Activated CD4-positive, alpha-beta memory T cell treated with anti-CD3 and anti-CD28 coated beads, Interleukin-2, amount 10 ng/mL, durations not matched to agents 7 days and 5 days (primary cell): ENCODE results near the gene RNF157. TPM values are rescaled to one million over a fixed set of nuclear protein-coding genes. Genes with fewer than 3 reads are reported as not detected.
"Not testable (repeated sequence)": the region's sequence is repeated elsewhere in the genome, so short reads cannot be mapped to it uniquely, and the experiment has no call there.

Experiments used
- CTCF ChIA-PET: fragments of 350-600 bp; sonication (Branson Sonifier 250); formaldehyde crosslinking; loops from one replicate; lab custom pipeline; 2021; ENCODE audit warnings: antibody characterized with exemption, inconsistent platforms; lab: Charles Lee
- POLR2A ChIA-PET: fragments of 350-600 bp; sonication (Branson Sonifier 250); formaldehyde crosslinking; loops from one replicate; lab custom pipeline; 2021; ENCODE audit warnings: antibody characterized with exemption; lab: Charles Lee
- DNase-seq: peaks from one replicate; pipeline ENCODE4 v3.0.0-alpha.2; 2020
- H3K27ac Mint-ChIP-seq: one replicate; pipeline ENCODE4 v1.8.0; 2021; ENCODE audit warnings: mild to moderate bottlenecking, mixed read lengths
- H3K27me3 Mint-ChIP-seq: one replicate; pipeline ENCODE4 v1.8.0; 2021; ENCODE audit warnings: mixed read lengths
- H3K36me3 Mint-ChIP-seq: one replicate; pipeline ENCODE4 v1.8.0; 2021; ENCODE audit warnings: low read depth, mixed read lengths
- H3K4me1 Mint-ChIP-seq: one replicate; pipeline ENCODE4 v1.8.0; 2021; ENCODE audit warnings: mixed read lengths
- H3K4me3 Mint-ChIP-seq: one replicate; pipeline ENCODE4 v1.8.0; 2021; ENCODE audit warnings: mild to moderate bottlenecking, mixed read lengths
- H3K9me3 Mint-ChIP-seq: one replicate; pipeline ENCODE4 v1.8.0; 2021; ENCODE audit warnings: mixed read lengths
- total RNA-seq, 2 experiments: library from RNA; stranded (reverse); gene quantifications; one replicate each; pipeline ENCODE4 v1.2.3, GENCODE V29; 2021

Gene RNF157
- total RNA-seq, 2 experiments from 2014 or later, result 79.8 to 83.9 TPM

- Mint-ChIP-seq H3K4me1 (peaks cover 75% of the 10 kb centered on the region), H3K27ac (no peak overlapping the region), H3K4me3 (no peak overlapping the region), H3K36me3 (peaks cover 6% of the 10 kb centered on the region), H3K9me3 (peaks cover 2% of the 10 kb centered on the region), H3K27me3 (no peaks in the 10 kb centered on the region)
- ChIA-PET POLR2A (interaction anchor here (1.5 to 27.4 kb wide), 5 partner anchors 9 to 58 kb away, joined by 3 to 1335 read pairs (median 13); partner anchors contain the start of genes RNF157 and UBALD2), CTCF (no interaction called here)
- peak; percentile 13 for DNase-seq
These were observed 9.8 kb upstream of the RNF157 start for GRCh38 chr17:76250141-76250540.

GRCh38 chr17:76248013-76248782, 7.9 kb upstream of the RNF157 start:
- Mint-ChIP-seq H3K36me3 (peaks cover 8% of the 10 kb centered on the region), H3K27ac (peak overlapping the region; percentile 76), H3K4me3 (no peak overlapping the region), H3K27me3 (no peaks in the 10 kb centered on the region), H3K9me3 (no peaks in the 10 kb centered on the region), H3K4me1 (peaks cover 83% of the 10 kb centered on the region)
- CTCF ChIA-PET, result interaction anchor here (0.8 to 4.9 kb wide), 6 partner anchors 9 to 66 kb away, joined by 3 to 56 read pairs (median 7); partner anchors contain the start of gene UBALD2
- DNase-seq, result no peak
- POLR2A ChIA-PET, result interaction anchor here (0.9 to 27.4 kb wide), 7 partner anchors 7 to 102 kb away, joined by 4 to 1335 read pairs (median 30); partner anchors contain the start of genes RNF157 and UBALD2

GRCh38 chr17:76247304-76247703, 7.0 kb upstream of the RNF157 start:
- POLR2A ChIA-PET, result interaction anchor here (2.6 to 27.4 kb wide), 6 partner anchors 19 to 102 kb away, joined by 16 to 1335 read pairs (median 34); partner anchors contain the start of gene UBALD2
- Mint-ChIP-seq H3K4me3 (no peak overlapping the region), H3K36me3 (peaks cover 10% of the 10 kb centered on the region), H3K27ac (peak overlapping the region; percentile 94), H3K4me1 (peaks cover 82% of the 10 kb centered on the region), H3K27me3 (peaks cover 5% of the 10 kb centered on the region), H3K9me3 (no peaks in the 10 kb centered on the region)
- CTCF ChIA-PET, result interaction anchor here (0.7 to 4.9 kb wide), 10 partner anchors 13 to 370 kb away, joined by 3 to 56 read pairs (median 7); partner anchors contain the start of gene UBALD2
- DNase-seq, result peak; percentile 15

- Mint-ChIP-seq H3K4me1 (peaks cover 82% of the 10 kb centered on the region), H3K4me3 (peak overlapping the region; percentile 32), H3K27me3 (peaks cover 5% of the 10 kb centered on the region), H3K27ac (peak overlapping the region; percentile 94), H3K36me3 (peaks cover 5% of the 10 kb centered on the region), H3K9me3 (no peaks in the 10 kb centered on the region)
- POLR2A ChIA-PET, result interaction anchor here (0.6 to 27.4 kb wide), 24 partner anchors 9 to 142 kb away, joined by 3 to 1335 read pairs (median 5); partner anchors contain the start of genes EXOC7 and UBALD2
- CTCF ChIA-PET, result interaction anchor here (0.6 to 4.9 kb wide), 21 partner anchors 8 to 269 kb away, joined by 3 to 56 read pairs (median 7); partner anchors contain the start of gene UBALD2
- DNase-seq, result peak; percentile 87
These were observed 6.1 kb upstream of the RNF157 start for GRCh38 chr17:76246080-76247066.

DNA sequence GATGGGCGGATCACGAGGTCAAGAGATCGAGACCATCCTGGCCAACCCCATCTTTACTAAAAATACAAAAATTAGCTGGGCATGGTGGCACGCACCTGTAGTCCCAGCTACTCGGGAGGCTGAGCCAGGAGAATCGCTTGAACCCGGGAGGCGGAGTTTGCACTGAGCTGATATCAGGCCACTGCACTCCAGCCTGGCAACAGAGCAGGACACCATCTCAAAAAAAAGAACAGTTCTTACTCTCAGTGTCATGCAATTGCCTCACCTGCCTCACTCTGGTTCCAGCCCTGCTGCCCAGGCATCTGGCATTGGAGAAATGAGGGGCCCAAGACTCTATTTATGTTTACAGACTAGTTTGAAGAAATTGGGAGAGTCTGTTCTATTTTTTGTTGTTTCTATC, 4.4 kb upstream of the RNF157 start:
- ChIA-PET CTCF (interaction anchor here (2.3 to 4.9 kb wide), 4 partner anchors 9 to 63 kb away, joined by 7 to 32 read pairs (median 16); no protein-coding TSS in a partner anchor), POLR2A (interaction anchor here (1.0 to 27.4 kb wide), 8 partner anchors 11 to 380 kb away, joined by 3 to 1335 read pairs (median 16); partner anchors contain the start of gene UBALD2)
- H3K9me3 Mint-ChIP-seq, H3K27me3 Mint-ChIP-seq, DNase-seq, H3K36me3 Mint-ChIP-seq, H3K4me3 Mint-ChIP-seq: not testable (repeated sequence)
- peak overlapping the region; percentile 94 for H3K27ac Mint-ChIP-seq
- H3K4me1 Mint-ChIP-seq, result peaks cover 78% of the 10 kb centered on the region

- ChIA-PET POLR2A (interaction anchor here (1.0 to 27.4 kb wide), 5 partner anchors 22 to 348 kb away, joined by 3 to 1335 read pairs (median 5); partner anchors contain the start of gene UBALD2), CTCF (interaction anchor here (0.7 to 4.9 kb wide), 3 partner anchors 24 to 64 kb away, joined by 3 to 32 read pairs (median 4); no protein-coding TSS in a partner anchor)
- Mint-ChIP-seq H3K27ac (peak overlapping the region; percentile 94), H3K36me3 (peaks cover 12% of the 10 kb centered on the region), H3K9me3 (no peaks in the 10 kb centered on the region), H3K4me3 (no peak overlapping the region), H3K4me1 (peaks cover 78% of the 10 kb centered on the region), H3K27me3 (peaks cover 7% of the 10 kb centered on the region)
- DNase-seq, result no peak
These were observed 3.8 kb upstream of the RNF157 start for GRCh38 chr17:76243826-76244679.

DNA sequence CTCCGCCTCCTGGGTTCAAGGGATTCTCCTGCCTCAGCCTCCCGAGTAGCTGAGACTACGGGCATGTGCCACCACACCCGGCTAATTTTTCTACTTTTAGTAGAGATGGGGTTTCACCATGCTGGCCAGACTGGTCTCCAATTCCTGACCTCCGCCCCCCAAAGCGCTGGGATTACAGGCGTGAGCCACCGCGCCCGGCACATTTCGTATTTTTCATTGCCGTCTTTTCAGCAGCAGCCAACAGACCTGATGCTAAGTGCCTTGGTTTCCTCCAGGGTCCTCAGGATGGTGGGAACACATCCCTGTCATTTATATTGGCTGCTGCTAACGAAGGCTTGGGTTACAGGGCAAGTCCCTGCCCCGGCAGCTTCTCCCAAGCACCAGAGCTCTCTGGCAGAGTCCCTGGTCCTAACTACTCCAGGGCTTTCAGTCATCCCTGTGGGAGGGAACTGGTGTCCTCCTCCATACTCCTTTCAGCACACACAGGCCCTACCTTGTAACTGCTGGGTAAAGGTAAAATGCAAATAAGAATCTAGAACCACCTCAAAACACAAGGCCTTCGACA, 1.5 kb upstream of the RNF157 start:
- no peak for DNase-seq
- H3K4me3 Mint-ChIP-seq, result peak overlapping the region; percentile 77
- CTCF ChIA-PET, result interaction anchor here (0.8 to 1.2 kb wide), 3 partner anchors 8 to 62 kb away, joined by 3 read pairs; no protein-coding TSS in a partner anchor
- peaks cover under 1% of the 10 kb centered on the region for H3K9me3 Mint-ChIP-seq
- peaks cover 7% of the 10 kb centered on the region for H3K27me3 Mint-ChIP-seq
- POLR2A ChIA-PET, result interaction anchor here (1.0 to 27.4 kb wide), 14 partner anchors 7 to 101 kb away, joined by 3 to 1335 read pairs (median 6); partner anchors contain the start of genes FOXJ1 and UBALD2
- H3K36me3 Mint-ChIP-seq, result peaks cover 29% of the 10 kb centered on the region
- H3K27ac Mint-ChIP-seq, result peak overlapping the region; percentile 85
- H3K4me1 Mint-ChIP-seq, result peaks cover 78% of the 10 kb centered on the region

DNA sequence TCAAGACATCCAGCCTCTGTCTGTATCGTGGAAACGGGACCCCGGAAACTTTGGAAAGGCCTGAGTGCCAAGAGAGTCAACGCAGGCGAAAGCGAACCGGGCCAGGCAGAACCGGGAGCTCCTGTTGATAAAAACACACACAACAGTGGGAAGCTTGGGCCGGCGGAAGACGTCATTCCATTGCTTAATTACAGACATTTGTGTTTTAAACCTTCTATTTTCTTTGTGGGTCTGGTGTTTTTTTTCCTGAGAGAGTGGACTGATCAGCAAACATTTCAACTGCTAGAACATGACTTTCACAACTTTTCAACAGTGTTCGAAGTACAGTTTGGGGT, 878 bp upstream of the RNF157 start:
- Mint-ChIP-seq H3K4me3 (peak overlapping the region; percentile 77), H3K27me3 (peaks cover 7% of the 10 kb centered on the region), H3K36me3 (peaks cover 33% of the 10 kb centered on the region), H3K4me1 (peaks cover 77% of the 10 kb centered on the region), H3K9me3 (peaks cover 2% of the 10 kb centered on the region), H3K27ac (peak overlapping the region; percentile 85)
- ChIA-PET CTCF (interaction anchor here (0.8 to 1.3 kb wide), 3 partner anchors 25 to 61 kb away, joined by 3 read pairs; no protein-coding TSS in a partner anchor), POLR2A (interaction anchor here (0.6 to 27.4 kb wide), 16 partner anchors 8 to 252 kb away, joined by 3 to 1335 read pairs (median 6); partner anchors contain the start of genes FOXJ1 and UBALD2)
- DNase-seq, result no peak

GRCh38 chr17:76239538-76240274, 587 bp downstream of the RNF157 start:
- CTCF ChIA-PET, result interaction anchor here (4.1 kb wide), 1 partner anchor 39 kb away, joined by 16 read pairs; no protein-coding TSS in a partner anchor
- peaks cover 37% of the 10 kb centered on the region for H3K36me3 Mint-ChIP-seq

More at GRCh38 chr17:76239538-76240274, 587 bp downstream of the RNF157 start:
- Mint-ChIP-seq H3K9me3 (peaks cover 2% of the 10 kb centered on the region), H3K27ac (peak overlapping the region; percentile 65), H3K27me3 (peaks cover 7% of the 10 kb centered on the region), H3K4me1 (peaks cover 72% of the 10 kb centered on the region), H3K4me3 (peak overlapping the region; percentile 81)
- POLR2A ChIA-PET, result interaction anchor here (1.3 to 27.4 kb wide), 11 partner anchors 9 to 97 kb away, joined by 3 to 1335 read pairs (median 12); partner anchors contain the start of gene UBALD2
- DNase-seq, result peak; percentile 23
